ENCODE measurements around the gene METTL8.

DNA sequence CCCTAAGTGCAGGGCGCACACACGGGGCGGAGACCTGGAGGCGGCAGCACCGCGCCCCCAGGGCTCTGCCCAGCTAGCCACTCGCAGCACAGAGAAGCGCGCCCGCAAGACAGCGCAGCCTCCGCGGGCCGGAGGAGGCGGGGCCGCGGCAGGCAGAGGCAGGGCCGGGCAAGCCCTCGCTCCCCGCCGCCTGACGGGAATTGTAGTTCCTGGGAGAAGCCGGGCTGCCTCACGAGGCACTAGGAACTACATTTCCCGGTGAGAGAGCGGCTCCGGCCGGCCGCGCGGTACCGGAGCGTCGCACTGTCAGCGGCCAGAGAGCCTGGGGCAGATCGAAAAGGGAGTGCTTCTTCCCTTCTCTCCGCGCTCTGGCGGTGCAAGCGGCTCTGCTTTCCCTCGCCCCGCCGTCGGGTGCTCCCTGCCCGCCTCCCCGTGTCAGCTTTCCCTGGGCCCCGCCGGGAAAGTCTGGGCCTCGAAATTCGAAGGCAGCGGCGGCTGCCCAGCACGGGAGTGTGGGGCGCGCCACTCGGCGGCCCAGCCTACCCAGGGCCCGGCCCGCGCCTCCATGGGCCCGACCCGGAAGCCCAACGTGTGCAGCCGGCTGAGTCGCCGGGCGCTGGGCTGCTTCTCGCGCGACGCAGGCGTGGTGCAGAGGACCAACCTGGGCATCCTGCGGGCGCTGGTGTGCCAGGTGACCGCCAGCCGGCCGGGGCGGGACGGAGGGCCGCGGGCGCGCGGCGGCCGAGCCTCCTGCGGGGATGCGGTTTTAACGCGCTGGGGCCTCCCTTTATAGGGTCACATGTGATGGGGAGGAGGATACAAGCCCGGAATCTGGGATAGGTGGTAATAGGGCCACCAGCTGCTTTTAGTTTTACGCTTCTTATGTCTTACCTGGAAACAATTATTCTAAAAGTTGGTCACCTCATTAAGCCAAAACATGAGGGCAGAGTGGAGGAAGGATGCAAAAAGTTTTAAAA lies 511 bp upstream of the METTL8 start, which contains the start of gene DCAF17:
- TF ChIP-seq, protein P1, sequence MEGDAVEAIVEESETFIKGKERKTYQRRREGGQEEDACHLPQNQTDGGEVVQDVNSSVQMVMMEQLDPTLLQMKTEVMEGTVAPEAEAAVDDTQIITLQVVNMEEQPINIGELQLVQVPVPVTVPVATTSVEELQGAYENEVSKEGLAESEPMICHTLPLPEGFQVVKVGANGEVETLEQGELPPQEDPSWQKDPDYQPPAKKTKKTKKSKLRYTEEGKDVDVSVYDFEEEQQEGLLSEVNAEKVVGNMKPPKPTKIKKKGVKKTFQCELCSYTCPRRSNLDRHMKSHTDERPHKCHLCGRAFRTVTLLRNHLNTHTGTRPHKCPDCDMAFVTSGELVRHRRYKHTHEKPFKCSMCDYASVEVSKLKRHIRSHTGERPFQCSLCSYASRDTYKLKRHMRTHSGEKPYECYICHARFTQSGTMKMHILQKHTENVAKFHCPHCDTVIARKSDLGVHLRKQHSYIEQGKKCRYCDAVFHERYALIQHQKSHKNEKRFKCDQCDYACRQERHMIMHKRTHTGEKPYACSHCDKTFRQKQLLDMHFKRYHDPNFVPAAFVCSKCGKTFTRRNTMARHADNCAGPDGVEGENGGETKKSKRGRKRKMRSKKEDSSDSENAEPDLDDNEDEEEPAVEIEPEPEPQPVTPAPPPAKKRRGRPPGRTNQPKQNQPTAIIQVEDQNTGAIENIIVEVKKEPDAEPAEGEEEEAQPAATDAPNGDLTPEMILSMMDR (conservative IDR thresholded peaks at IDR 0.05), result peak; percentile 40
- peak; percentile 98 for TF ChIP-seq ZFX (IDR thresholded peaks at IDR 0.05)
